AG04449 (cell line): ENCODE measurements around the gene PYHIN1.
"Not testable (repeated sequence)": the region's sequence is repeated elsewhere in the genome, so short reads cannot be mapped to it uniquely, and the experiment has no call there.

Source experiments
- CTCF ChIA-PET: fragments of 350-600 bp; formaldehyde crosslinking; extraction: SDS; loops from one replicate; lab custom pipeline; 2021; ENCODE audit warnings: antibody characterized with exemption; lab: Yijun Ruan, JAX
- POLR2A ChIA-PET: fragments of 400-600, 350-600 bp; formaldehyde crosslinking; extraction: SDS; loops from one replicate; lab custom pipeline; 2020; ENCODE audit warnings: antibody characterized with exemption, inconsistent platforms; lab: Yijun Ruan, JAX
- DNase-seq: peaks from one replicate; pipeline ENCODE4 v3.0.0-alpha.2; 2010; ENCODE audit warnings: low read depth, low spot score
- H3K4me3 ChIP-seq: 2 replicates; pipeline ENCODE4 v1.5.1; 2011; ENCODE audit warnings: low read depth, mild to moderate bottlenecking, control low read depth, low read length
- TF ChIP-seq, protein P1 (sequence below): IDR thresholded peaks from one replicate; pipeline ENCODE4 v1.5.1; 2011; ENCODE audit warnings: mild to moderate bottlenecking, moderate library complexity, low read length, control low read depth, inconsistent platforms; ENCODE audit not compliant: insufficient read depth; ENCODE audit errors: missing control alignments

PYHIN1 gene

DNA sequence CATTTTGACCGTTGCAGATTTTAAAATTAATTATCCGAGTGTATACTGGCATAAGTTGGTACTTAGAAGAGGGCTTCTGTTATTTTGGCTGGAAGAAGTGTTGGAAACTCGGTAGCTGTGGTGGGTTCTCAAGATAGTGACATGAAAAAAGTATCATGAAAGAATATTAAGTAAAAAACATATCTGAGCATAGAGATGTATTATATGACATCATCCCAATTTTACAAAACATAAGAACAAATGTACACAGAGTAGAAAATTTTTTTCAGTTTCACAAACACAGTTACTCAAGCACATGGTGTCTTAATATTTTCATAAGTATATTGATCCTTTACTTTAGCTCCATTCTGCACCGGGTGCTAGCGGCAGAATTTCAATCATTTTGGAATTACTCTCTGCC lies 79.0 kb downstream of the PYHIN1 start:
- POLR2A ChIA-PET = no interaction called here
- CTCF ChIA-PET = interaction anchor here (0.6 to 1.8 kb wide), 3 partner anchors 10 to 735 kb away, joined by 3 to 4 read pairs (median 4); no protein-coding TSS in a partner anchor
- DNase-seq = no peak
- TF ChIP-seq, protein P1, sequence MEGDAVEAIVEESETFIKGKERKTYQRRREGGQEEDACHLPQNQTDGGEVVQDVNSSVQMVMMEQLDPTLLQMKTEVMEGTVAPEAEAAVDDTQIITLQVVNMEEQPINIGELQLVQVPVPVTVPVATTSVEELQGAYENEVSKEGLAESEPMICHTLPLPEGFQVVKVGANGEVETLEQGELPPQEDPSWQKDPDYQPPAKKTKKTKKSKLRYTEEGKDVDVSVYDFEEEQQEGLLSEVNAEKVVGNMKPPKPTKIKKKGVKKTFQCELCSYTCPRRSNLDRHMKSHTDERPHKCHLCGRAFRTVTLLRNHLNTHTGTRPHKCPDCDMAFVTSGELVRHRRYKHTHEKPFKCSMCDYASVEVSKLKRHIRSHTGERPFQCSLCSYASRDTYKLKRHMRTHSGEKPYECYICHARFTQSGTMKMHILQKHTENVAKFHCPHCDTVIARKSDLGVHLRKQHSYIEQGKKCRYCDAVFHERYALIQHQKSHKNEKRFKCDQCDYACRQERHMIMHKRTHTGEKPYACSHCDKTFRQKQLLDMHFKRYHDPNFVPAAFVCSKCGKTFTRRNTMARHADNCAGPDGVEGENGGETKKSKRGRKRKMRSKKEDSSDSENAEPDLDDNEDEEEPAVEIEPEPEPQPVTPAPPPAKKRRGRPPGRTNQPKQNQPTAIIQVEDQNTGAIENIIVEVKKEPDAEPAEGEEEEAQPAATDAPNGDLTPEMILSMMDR = no peak
- H3K4me3 ChIP-seq = peak overlapping the region; percentile 60

DNA sequence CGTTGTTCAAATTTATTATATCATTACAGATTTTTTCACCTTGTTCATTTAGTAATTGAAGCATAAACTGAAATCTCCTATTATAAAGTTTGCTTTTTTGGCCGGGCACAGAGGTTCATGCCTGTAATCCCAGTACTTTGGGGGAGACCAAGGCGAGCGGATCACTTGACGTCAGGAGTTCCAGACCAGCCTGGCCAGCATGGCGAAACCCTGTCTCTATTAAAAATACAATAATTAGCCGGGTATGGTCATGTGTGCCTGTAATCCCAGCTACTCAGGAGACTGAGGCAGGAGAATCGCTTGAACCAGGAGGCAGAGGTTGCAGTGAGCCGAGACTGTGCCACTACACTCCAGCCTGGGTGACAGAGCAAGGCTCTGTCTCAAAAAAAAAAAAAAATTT lies 79.6 kb downstream of the PYHIN1 start:
- CTCF ChIA-PET = interaction anchor here (1.8 kb wide), 1 partner anchor 11 kb away, joined by 4 read pairs; no protein-coding TSS in a partner anchor
- DNase-seq, POLR2A ChIA-PET: not testable (repeated sequence)
- peak overlapping the region; percentile 60 for H3K4me3 ChIP-seq

DNA sequence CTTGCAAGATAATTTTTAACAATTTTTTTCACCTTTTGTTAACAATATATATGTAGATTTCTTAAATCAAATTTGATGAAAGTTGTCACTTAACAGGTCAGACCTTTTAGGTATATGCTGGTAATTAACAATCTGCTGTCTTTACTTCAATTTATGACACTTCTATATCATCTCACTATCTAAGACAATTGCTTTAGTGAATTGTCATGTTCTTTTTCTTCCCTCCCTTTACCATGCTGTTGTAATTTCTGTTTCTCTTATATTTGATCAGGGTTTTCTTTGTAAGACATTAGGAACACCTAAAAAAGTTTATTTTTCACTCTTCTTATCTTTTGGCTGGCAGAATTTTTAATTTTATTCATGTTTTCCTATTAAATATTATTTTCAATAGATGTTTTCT lies 80.4 kb downstream of the PYHIN1 start:
- DNase-seq = no peak
- TF ChIP-seq, protein P1 = no peak
- peak overlapping the region; percentile 60 for H3K4me3 ChIP-seq
- ChIA-PET POLR2A (no interaction called here), CTCF (no interaction called here)

DNA sequence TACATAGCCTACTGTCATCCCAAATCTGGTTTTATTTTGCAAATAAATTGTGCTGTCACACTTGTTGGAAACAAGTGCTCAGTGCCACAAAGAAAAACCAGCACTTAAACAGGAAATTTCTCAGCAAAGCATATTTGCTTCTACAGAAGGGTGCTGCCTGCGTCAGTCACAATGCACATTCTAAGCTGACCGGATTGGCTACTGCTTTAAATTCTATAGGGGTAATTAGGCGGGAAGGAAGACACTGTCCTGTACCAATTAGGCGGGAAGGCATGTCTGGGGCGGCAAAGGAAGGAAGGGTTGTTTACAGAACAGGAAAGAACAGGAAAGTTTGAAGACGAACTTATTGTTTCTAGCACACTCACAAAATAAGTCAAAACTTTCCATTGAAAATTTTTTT lies 81.1 kb downstream of the PYHIN1 start:
- CTCF ChIA-PET = no interaction called here
- no peak for DNase-seq
- TF ChIP-seq, protein P1 = no peak
- POLR2A ChIA-PET = no interaction called here
- peak overlapping the region; percentile 60 for H3K4me3 ChIP-seq

DNA sequence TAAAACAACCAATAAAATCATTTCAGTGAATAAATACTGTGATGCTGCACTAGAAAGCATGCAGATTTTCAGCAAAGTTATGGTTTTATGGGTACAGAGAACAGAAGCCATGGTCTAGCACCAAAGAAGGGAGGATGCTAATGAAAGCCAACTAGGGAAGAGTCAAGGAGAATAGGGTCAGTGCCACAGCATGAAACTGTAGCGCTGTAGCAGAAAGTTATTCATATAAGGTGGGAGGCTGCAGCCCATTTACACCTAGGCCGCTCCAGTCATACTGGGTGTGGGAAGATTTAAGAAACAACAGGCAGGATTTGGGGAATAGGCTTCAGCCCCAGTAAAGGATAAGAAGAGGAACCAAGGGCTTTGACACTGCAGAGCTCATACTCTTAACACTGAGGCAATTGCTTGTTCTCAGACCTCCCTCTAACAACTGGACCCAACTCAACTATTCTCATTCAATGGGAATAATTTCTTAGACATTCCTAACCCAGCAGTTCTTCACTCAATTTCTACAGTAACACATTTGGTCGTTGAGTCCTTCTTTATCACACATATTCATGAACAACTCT lies 82.7 kb downstream of the PYHIN1 start:
- no peak for DNase-seq
- CTCF ChIA-PET = interaction anchor here (0.6 kb wide), 1 partner anchor 16 kb away, joined by 4 read pairs; no protein-coding TSS in a partner anchor
- H3K4me3 ChIP-seq = no peak overlapping the region
- TF ChIP-seq, protein P1 = no peak
- POLR2A ChIA-PET = no interaction called here

DNA sequence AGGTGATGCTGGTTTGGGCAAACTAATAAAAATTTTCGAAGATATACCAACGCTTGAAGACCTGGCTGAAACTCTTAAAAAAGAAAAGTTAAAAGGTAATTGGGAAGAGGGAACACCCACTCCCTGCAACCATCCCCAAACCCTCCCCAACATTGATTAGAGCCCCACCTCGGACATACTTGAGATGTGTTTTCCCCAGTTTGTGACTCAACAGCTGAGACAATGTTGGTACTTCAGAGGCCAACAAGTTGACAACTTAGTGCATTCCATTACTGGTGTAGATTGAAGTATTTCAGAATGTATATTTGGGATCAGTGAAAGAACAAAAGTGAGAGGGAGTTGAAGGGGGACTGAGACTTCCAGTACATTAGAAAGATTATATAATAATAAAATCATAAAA lies 83.5 kb downstream of the PYHIN1 start:
- no peak for DNase-seq
- TF ChIP-seq, protein P1 = no peak
- ChIA-PET CTCF (no interaction called here), POLR2A (no interaction called here)
- H3K4me3 ChIP-seq = no peak overlapping the region

DNA sequence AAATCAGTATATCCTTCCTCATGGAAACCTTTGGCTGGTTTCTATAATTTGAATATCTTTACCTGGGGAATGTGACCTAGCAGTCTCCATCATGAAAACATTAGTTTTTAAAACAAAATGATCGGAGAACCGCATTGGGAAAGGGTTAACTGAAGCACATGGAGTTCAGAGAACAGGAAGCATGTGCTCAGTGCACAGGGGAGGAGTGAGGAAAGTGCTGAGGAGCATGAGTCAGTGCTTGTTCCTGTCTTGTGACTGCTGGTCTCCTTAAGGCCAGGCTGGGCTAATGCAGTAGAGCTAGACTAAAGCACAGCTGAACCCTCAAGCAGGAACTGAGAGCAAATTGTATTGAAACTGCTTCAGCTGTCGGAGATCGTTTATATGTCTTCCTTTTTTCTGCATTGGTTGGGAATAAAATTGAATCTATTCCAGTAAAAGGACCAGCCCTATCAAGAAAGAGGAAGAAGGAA lies 84.1 kb downstream of the PYHIN1 start:
- POLR2A ChIA-PET = no interaction called here
- H3K4me3 ChIP-seq = no peak overlapping the region
- TF ChIP-seq, protein P1 = no peak
- CTCF ChIA-PET = interaction anchor here (2.2 kb wide), 1 partner anchor 17 kb away, joined by 6 read pairs; no protein-coding TSS in a partner anchor
- peak; percentile 51 for DNase-seq
